ENCODE data around the gene HAUS7. TPM values are rescaled to one million over a fixed set of nuclear protein-coding genes. Genes with fewer than 3 reads are reported as not detected.

HAUS7 gene
- total RNA-seq, 1 experiment from 2014 or later: 28.9 TPM

DNA sequence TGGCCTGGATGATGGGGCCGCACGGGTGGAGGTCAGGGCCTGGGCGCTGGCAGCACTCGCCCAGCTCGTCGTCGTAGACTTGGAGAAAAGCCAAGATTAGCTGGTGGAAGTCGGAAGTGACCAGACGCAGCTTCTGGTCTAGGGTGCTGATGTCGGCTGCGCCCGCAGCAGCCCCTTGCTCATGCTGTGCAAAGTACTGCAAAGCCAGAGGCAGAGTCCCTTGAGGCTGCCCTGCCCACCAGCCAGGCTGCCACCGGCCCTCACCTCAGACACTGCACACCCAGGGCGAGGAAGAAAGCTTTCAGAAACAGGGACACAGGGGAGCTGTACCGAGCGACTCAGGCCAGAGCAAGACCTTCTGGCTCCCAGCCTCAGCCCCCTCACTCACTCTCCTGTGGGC is 14.8 kb downstream of the HAUS7 start:
- RAD21 ChIA-PET (ENCODE audit: low non-redundant PET in 1 of 2, low total read pairs in 2 of 2, uncharacterized antibody in 2 of 2, unreplicated experiment in 2 of 2): no interaction called here

More for the DNA sequence above, 14.8 kb downstream of the HAUS7 start:
- H3K36me3 ChIP-seq (ENCODE audit: control insufficient read depth in 1 of 2, insufficient read depth in 2 of 2, low read length in 2 of 2): 0 out of 4 replicates have a peak, but pooled peaks cover 0 to 3% of the 10 kb centered on the region in 2 experiments
- H4K20me1 ChIP-seq (ENCODE audit: insufficient read depth): no peaks in the 10 kb centered on the region
- no peak overlapping the region for H2AFZ ChIP-seq (ENCODE audit: low read depth, low read length, poor library complexity, severe bottlenecking)
- no peaks in the 10 kb centered on the region for H3K9me3 ChIP-seq (ENCODE audit: control insufficient read depth in 1 of 2, insufficient read depth in 1 of 2, low read depth in 1 of 2, low read length in 2 of 2)
- H3K4me3 ChIP-seq (replicated peaks in 1 of 2; ENCODE audit: low read depth in 1 of 2, low read length in 2 of 2): no peak overlapping the region
- BruUV-seq (replicated peaks): no TSS peak
- H3K27ac ChIP-seq (ENCODE audit: low read depth, low read length): no peak overlapping the region
- no peaks in the 10 kb centered on the region for H3K9me2 ChIP-seq (ENCODE audit: insufficient read depth)
- H3K79me2 ChIP-seq (ENCODE audit: insufficient read depth, low read length): no peaks in the 10 kb centered on the region
- no peak for DNase-seq (ENCODE audit: low read depth, low spot score)
- TF ChIP-seq, protein P1, sequence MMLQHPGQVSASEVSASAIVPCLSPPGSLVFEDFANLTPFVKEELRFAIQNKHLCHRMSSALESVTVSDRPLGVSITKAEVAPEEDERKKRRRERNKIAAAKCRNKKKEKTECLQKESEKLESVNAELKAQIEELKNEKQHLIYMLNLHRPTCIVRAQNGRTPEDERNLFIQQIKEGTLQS (IDR thresholded peaks at IDR 0.05): no peak
- TF ChIP-seq ZFX (IDR thresholded peaks at IDR 0.05) (no peak), ZNF274 (IDR thresholded peaks at IDR 0.05; ENCODE audit: low read depth, low read length) (no peak), EGR1 (IDR thresholded peaks at IDR 0.05; ENCODE audit: low read depth) (no peak), POLR2AphosphoS5 (IDR thresholded peaks at IDR 0.05; ENCODE audit: low read depth, low read length) (no peak), CBX3 (IDR thresholded peaks at IDR 0.05; ENCODE audit: low read depth) (no peak), SIN3A (IDR thresholded peaks at IDR 0.05; ENCODE audit: low read depth) (no peak), EZH2 (IDR thresholded peaks at IDR 0.05) (no peak), ELF1 (IDR thresholded peaks at IDR 0.05; ENCODE audit: borderline replicate concordance, low read depth) (no peak), YY1 (IDR thresholded peaks at IDR 0.05; ENCODE audit: extremely low read depth, insufficient replicate concordance, low read depth, low read length) (no peak), SP1 (IDR thresholded peaks at IDR 0.05; ENCODE audit: low read depth) (no peak), POLR2A (IDR thresholded peaks at IDR 0.05; ENCODE audit: borderline replicate concordance, extremely low read depth, insufficient read depth, insufficient read length) (no peak)
- TF ChIP-seq, protein P2, sequence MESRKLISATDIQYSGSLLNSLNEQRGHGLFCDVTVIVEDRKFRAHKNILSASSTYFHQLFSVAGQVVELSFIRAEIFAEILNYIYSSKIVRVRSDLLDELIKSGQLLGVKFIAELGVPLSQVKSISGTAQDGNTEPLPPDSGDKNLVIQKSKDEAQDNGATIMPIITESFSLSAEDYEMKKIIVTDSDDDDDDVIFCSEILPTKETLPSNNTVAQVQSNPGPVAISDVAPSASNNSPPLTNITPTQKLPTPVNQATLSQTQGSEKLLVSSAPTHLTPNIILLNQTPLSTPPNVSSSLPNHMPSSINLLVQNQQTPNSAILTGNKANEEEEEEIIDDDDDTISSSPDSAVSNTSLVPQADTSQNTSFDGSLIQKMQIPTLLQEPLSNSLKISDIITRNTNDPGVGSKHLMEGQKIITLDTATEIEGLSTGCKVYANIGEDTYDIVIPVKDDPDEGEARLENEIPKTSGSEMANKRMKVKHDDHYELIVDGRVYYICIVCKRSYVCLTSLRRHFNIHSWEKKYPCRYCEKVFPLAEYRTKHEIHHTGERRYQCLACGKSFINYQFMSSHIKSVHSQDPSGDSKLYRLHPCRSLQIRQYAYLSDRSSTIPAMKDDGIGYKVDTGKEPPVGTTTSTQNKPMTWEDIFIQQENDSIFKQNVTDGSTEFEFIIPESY (IDR thresholded peaks at IDR 0.05; ENCODE audit: extremely low read depth, insufficient replicate concordance, low read length): no peak
- TF ChIP-seq, protein P3, sequence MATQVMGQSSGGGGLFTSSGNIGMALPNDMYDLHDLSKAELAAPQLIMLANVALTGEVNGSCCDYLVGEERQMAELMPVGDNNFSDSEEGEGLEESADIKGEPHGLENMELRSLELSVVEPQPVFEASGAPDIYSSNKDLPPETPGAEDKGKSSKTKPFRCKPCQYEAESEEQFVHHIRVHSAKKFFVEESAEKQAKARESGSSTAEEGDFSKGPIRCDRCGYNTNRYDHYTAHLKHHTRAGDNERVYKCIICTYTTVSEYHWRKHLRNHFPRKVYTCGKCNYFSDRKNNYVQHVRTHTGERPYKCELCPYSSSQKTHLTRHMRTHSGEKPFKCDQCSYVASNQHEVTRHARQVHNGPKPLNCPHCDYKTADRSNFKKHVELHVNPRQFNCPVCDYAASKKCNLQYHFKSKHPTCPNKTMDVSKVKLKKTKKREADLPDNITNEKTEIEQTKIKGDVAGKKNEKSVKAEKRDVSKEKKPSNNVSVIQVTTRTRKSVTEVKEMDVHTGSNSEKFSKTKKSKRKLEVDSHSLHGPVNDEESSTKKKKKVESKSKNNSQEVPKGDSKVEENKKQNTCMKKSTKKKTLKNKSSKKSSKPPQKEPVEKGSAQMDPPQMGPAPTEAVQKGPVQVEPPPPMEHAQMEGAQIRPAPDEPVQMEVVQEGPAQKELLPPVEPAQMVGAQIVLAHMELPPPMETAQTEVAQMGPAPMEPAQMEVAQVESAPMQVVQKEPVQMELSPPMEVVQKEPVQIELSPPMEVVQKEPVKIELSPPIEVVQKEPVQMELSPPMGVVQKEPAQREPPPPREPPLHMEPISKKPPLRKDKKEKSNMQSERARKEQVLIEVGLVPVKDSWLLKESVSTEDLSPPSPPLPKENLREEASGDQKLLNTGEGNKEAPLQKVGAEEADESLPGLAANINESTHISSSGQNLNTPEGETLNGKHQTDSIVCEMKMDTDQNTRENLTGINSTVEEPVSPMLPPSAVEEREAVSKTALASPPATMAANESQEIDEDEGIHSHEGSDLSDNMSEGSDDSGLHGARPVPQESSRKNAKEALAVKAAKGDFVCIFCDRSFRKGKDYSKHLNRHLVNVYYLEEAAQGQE (IDR thresholded peaks at IDR 0.05; ENCODE audit: low read depth): no peak
- no peak overlapping the region for H3K9ac ChIP-seq (ENCODE audit: low read length)
- CTCF ChIA-PET: no interaction called here
- H3K4me1 ChIP-seq (ENCODE audit: control insufficient read depth in 1 of 2, insufficient read depth in 2 of 2, low read length in 2 of 2): no peaks in the 10 kb centered on the region
- no peak for ATAC-seq
- no peak overlapping the region for H3K4me2 ChIP-seq (ENCODE audit: low read length)
- intact Hi-C loops (cut with micrococcal nuclease): no loop called here
- no peaks in the 10 kb centered on the region for H3K27me3 ChIP-seq (ENCODE audit: insufficient read depth, low read length)
- POLR2A ChIA-PET: no interaction called here

Measured in HCT116 (cell line).